Right lobe of liver (tissue), 4 donors: ENCODE results near the gene PCSK2.

ENCODE experiments used
- CTCF ChIP-seq, 4 donors: fragments of 200-600 bp in 3 of 4; fragments of 450-650 bp in 1 of 4; IDR thresholded peaks; one replicate each; pipeline versions ENCODE4 v1.5.1 to v1.8.0; 2016 to 2022; ENCODE audit warnings: antibody characterized with exemption in 4 of 4, mild to moderate bottlenecking in 2 of 4
- POLR2A ChIP-seq: fragments of 450-650 bp; IDR thresholded peaks from one replicate; pipeline ENCODE4 v1.6.1; 2017; ENCODE audit warnings: antibody characterized with exemption, mild to moderate bottlenecking
- donor health status: DM: no; HTN: no; CAD: no.
- donor health status: DM: no; HTN: no; CAD: no.
- donor health status: DM: no; HTN: yes; CAD: no.

DNA sequence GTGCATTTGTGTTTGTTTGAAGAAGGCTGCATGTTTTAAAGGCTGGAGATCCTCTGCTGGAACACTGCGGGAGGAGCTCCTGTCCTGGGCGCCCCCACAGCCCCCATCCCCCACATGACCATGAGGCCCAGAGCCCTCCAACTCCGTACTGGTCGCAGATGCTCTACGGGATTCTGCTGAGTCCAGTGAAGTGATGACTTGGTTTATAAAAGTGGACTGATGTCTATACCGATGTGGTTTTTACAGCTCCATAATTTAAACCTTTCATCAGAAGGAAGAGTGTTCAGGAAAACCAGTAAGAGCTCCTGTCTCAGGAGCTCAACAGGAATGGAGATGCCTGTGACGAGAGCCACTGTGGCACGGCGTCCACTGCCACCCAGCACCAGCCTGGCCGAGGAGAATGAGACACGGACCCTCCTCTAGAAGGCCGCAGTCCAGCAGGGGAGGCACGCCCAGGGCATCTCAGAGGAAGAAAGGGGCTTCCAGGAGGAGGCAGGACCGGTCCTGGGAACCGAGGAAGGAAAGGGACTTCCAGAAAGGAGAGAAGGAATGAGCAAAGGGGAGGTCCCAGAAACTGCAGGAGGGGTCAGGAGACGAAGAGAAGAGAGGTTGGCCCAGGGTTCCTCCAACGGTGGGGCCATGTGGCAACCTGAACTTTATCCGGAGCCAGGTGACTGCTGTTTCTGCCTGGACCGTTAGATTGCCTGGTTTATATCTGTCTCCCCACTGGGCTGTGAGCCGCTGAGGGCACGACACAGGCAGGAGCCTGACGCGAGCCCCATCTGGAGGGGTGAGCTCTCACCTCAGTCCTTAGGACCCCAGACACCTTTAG, 277.4 kb downstream of the PCSK2 start:
- TF ChIP-seq CTCF (IDR thresholded peaks at IDR 0.05) (no peak), POLR2A (no peak)
